GM12878 (cell line): ENCODE results near the gene KCTD19. TPM values are rescaled to one million over a fixed set of nuclear protein-coding genes. Genes with fewer than 3 reads are reported as not detected.

Source experiments
- ATAC-seq: fragments of 200-7000 bp; cut with Tn5 transposase; 3 replicates; pipeline ENCODE4 v1.9.1; 2020; ENCODE audit warnings: mild to moderate bottlenecking, moderate library complexity
- BruUV-seq: library from RNA; stranded (reverse); fragments of 400-500 nt; replicated peaks from 2 replicates; lab custom pipeline; 2021; lab: Mats Ljungman, UMichigan
- CTCF ChIA-PET: fragments of 300-600 bp; sonication (Branson Sonifier 250); formaldehyde crosslinking; extraction: SDS; loops from one replicate; lab custom pipeline; 2021; ENCODE audit warnings: inconsistent platforms; lab: Yijun Ruan, JAX
- POLR2A ChIA-PET: fragments of 350-600 bp; formaldehyde crosslinking; extraction: SDS; loops from one replicate; lab custom pipeline; 2021; ENCODE audit warnings: inconsistent platforms; lab: Charles Lee
- RAD21 ChIA-PET: fragments of 300-600 bp; sonication (Branson Sonifier 250); formaldehyde crosslinking; loops from one replicate; lab custom pipeline; 2023; ENCODE audit warnings: antibody characterized with exemption; ENCODE audit not compliant: unreplicated experiment; lab: Charles Lee
- SMC1A ChIA-PET: fragments of 300-600 bp; sonication (Branson Sonifier 250); formaldehyde crosslinking; loops from one replicate; lab custom pipeline; 2023; ENCODE audit not compliant: unreplicated experiment, uncharacterized antibody; lab: Charles Lee
- DNase-seq: peaks from one replicate; pipeline ENCODE4 v3.0.0-alpha.2; 2011; ENCODE audit warnings: low read depth, low spot score
- FAIRE-seq: peaks from 3 replicates; lab custom pipeline; 2011; peaks lifted over from hg19 to GRCh38; lab: Jason Lieb, UNC
- H2AFZ ChIP-seq: 2 replicates; pipeline ENCODE4 v1.6.0; 2011; ENCODE audit warnings: low read depth, low read length, control low read depth; ENCODE audit not compliant: control insufficient read depth
- H3K27ac ChIP-seq: 2 replicates; pipeline ENCODE4 v1.5.1; 2011; ENCODE audit warnings: control low read depth; ENCODE audit not compliant: control insufficient read depth, insufficient read depth
- H3K27me3 ChIP-seq, 2 experiments: replicated peaks in 1 of 2; 2 replicates each; pipeline versions ENCODE4 v1.6.0 to v1.6.1; 2011; ENCODE audit warnings: low read length in 1 of 2; ENCODE audit not compliant: control insufficient read depth in 2 of 2, insufficient read depth in 2 of 2
- H3K36me3 ChIP-seq, 2 experiments: 2 replicates each; pipeline ENCODE4 v1.5.1; 2011; ENCODE audit warnings: low read length in 1 of 2; ENCODE audit not compliant: control insufficient read depth in 2 of 2, insufficient read depth in 2 of 2
- H3K4me1 ChIP-seq: 2 replicates; pipeline ENCODE4 v1.6.1; 2011; ENCODE audit warnings: mild to moderate bottlenecking, low read length, moderate library complexity, mixed read lengths; ENCODE audit not compliant: control insufficient read depth, insufficient read depth
- H3K4me2 ChIP-seq: 2 replicates; pipeline ENCODE4 v1.6.0; 2011; ENCODE audit warnings: control low read depth; ENCODE audit not compliant: control insufficient read depth, insufficient read depth
- H3K4me3 ChIP-seq: fragments of 200-600 bp; sonication (generic); 2 replicates; pipeline ENCODE4 v1.5.1; 2016
- H3K79me2 ChIP-seq: 2 replicates; pipeline ENCODE4 v1.6.0; 2011; ENCODE audit warnings: low read length; ENCODE audit not compliant: control insufficient read depth, insufficient read depth
- H3K9ac ChIP-seq: 2 replicates; pipeline ENCODE4 v1.8.0; 2011; ENCODE audit warnings: low read length, control low read depth, mixed read lengths; ENCODE audit not compliant: control insufficient read depth, insufficient read depth
- H3K9me3 ChIP-seq: replicated peaks from 3 replicates; pipeline ENCODE4 v1.5.1; 2011; ENCODE audit warnings: mild to moderate bottlenecking, low read length; ENCODE audit not compliant: control insufficient read depth, insufficient read depth
- H4K20me1 ChIP-seq: 2 replicates; pipeline ENCODE4 v1.6.0; 2011; ENCODE audit not compliant: control insufficient read depth, insufficient read depth
- CBFB ChIP-seq: IDR thresholded peaks from 2 replicates; pipeline ENCODE4 v1.6.1; 2016; ENCODE audit warnings: antibody characterized with exemption, low read depth
- CREB1 ChIP-seq: IDR thresholded peaks from 2 replicates; pipeline ENCODE4 v1.6.1; 2012; ENCODE audit warnings: low read depth, mild to moderate bottlenecking, inconsistent platforms
- FOXK2 ChIP-seq: fragments of 450-650 bp; IDR thresholded peaks from 2 replicates; pipeline ENCODE4 v1.6.1; 2017; ENCODE audit warnings: mild to moderate bottlenecking, moderate library complexity
- PAX8 ChIP-seq: fragments of 450-650 bp; IDR thresholded peaks from 2 replicates; pipeline ENCODE4 v1.6.1; 2017; ENCODE audit warnings: mild to moderate bottlenecking, moderate library complexity
- POLR2AphosphoS2 ChIP-seq: IDR thresholded peaks from 2 replicates; pipeline ENCODE4 v1.6.1; 2011; ENCODE audit warnings: low read depth, mild to moderate bottlenecking, low read length, improper control_type of control experiment, moderate library complexity
- TARDBP ChIP-seq: IDR thresholded peaks from 2 replicates; pipeline ENCODE4 v1.6.1; 2016; ENCODE audit warnings: borderline replicate concordance
- TCF7 ChIP-seq: IDR thresholded peaks from 2 replicates; pipeline ENCODE4 v1.6.1; 2014; ENCODE audit warnings: antibody characterized with exemption, borderline replicate concordance
- WGBS: methylation state at CpG from one replicate; pipeline ENCODE4 v1.1.6; 2016; ENCODE audit warnings: low lambda C conversion rate; ENCODE audit not compliant: insufficient replicate concordance, insufficient coverage; ENCODE audit errors: missing lambda C conversion rate; 5-methylcytosine and 5-hydroxymethylcytosine counted together
- in situ Hi-C: fragments of 300-500 bp; cut with MboI; formaldehyde crosslinking; loops from 9 replicates; pipeline ENCODE4 v1.14.3; 2018; ENCODE audit warnings: mixed read lengths
- intact Hi-C: fragments of 100-400 bp; cut with micrococcal nuclease; formaldehyde crosslinking; loops from one replicate; pipeline ENCODE4 v1.14.2; 2022; ENCODE audit not compliant: unreplicated experiment
- polyA plus RNA-seq, 11 experiments: library from polyadenylated mRNA; depleted of rRNA in 4 of 11; unstranded in 6 of 11; stranded (reverse) in 5 of 11; fragments of >200 nt; fragmentation: Nextera tagmentation in 4 of 11; fragmentation: Illumina TruSeq in 1 of 11; extraction: Ambion mirVana in 4 of 11; extraction: Trizol in 1 of 11; gene quantifications; 1 replicate in 1 of 11; 2 replicates in 10 of 11; pipeline versions ENCODE4 v1.2.1 to v1.2.3, GENCODE V29; 2011 to 2016; ENCODE audit warnings: inconsistent platforms in 2 of 11, missing spikeins in 2 of 11, low read depth in 1 of 11
- total RNA-seq, 4 experiments: library from RNA; depleted of rRNA in 3 of 4; stranded (reverse); fragments of >200 nt in 3 of 4; fragmentation: Illumina TruSeq in 1 of 4; extraction: Trizol in 1 of 4; gene quantifications; 2 replicates each; pipeline versions ENCODE4 v1.2.1 to v1.2.3, GENCODE V29; 2013 to 2021
- TF ChIP-seq, protein P1 (sequence below): IDR thresholded peaks from 2 replicates; pipeline ENCODE4 v1.6.1; 2012; ENCODE audit warnings: mild to moderate bottlenecking, low read depth, low read length
- TF ChIP-seq, protein P2 (sequence below): fragments of 450-650 bp; conservative IDR thresholded peaks from 2 replicates; pipeline ENCODE4 v1.6.1; 2017; ENCODE audit warnings: mild to moderate bottlenecking, moderate library complexity

Gene KCTD19
- total and polyA plus RNA-seq, 10 of the 15 experiments (the other 5 are each of a cell fraction or from before 2014, with no cell fraction given) = 1.6 to 8.9 (median 3.9) TPM

DNA sequence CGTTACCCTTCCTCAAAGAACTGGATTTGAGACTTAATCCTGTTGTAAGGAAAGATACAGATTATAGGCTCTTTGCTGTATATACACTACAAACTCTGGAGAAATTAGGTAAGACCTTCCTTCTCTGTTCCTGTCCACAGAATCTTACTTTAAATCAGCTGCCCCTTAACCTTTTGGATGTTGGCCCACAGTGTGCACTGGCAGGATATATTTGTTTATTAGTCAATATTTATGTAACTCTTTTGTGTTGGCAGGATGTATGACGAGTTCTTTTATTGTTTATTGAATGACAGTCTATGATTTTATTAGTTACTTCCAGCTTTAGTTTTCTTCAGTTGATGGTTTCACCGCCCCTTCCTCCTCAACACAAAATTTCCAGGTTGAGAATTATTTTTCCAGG lies 19.8 kb upstream of the KCTD19 start:
- ChIA-PET RAD21 (interaction anchor here (2.8 kb wide), 1 partner anchor 86 kb away, joined by 7 read pairs; no protein-coding TSS in a partner anchor), CTCF (interaction anchor here (1.0 to 1.2 kb wide), 3 partner anchors 11 to 86 kb away, joined by 4 read pairs; no protein-coding TSS in a partner anchor), POLR2A (interaction anchor here (0.6 kb wide), 1 partner anchor 253 kb away, joined by 5 read pairs; no protein-coding TSS in a partner anchor), SMC1A (interaction anchor here (1.2 to 1.6 kb wide), 2 partner anchors 18 to 33 kb away, joined by 3 to 4 read pairs; no protein-coding TSS in a partner anchor)
- H3K4me3 ChIP-seq = no peak overlapping the region
- no peaks in the 10 kb centered on the region for H3K27me3 ChIP-seq
- 50% methylated on average over 3 of the region's 3 CpGs for WGBS
- ATAC-seq = no peak
- H3K27ac ChIP-seq = no peak overlapping the region
- no peaks in the 10 kb centered on the region for H3K4me1 ChIP-seq
- no peaks in the 10 kb centered on the region for H3K79me2 ChIP-seq
- BruUV-seq = no TSS peak
- no peak for TF ChIP-seq POLR2AphosphoS2
- TF ChIP-seq TARDBP = no peak
- no peak for TF ChIP-seq CREB1
- TF ChIP-seq PAX8 = no peak
- TF ChIP-seq, protein P1, sequence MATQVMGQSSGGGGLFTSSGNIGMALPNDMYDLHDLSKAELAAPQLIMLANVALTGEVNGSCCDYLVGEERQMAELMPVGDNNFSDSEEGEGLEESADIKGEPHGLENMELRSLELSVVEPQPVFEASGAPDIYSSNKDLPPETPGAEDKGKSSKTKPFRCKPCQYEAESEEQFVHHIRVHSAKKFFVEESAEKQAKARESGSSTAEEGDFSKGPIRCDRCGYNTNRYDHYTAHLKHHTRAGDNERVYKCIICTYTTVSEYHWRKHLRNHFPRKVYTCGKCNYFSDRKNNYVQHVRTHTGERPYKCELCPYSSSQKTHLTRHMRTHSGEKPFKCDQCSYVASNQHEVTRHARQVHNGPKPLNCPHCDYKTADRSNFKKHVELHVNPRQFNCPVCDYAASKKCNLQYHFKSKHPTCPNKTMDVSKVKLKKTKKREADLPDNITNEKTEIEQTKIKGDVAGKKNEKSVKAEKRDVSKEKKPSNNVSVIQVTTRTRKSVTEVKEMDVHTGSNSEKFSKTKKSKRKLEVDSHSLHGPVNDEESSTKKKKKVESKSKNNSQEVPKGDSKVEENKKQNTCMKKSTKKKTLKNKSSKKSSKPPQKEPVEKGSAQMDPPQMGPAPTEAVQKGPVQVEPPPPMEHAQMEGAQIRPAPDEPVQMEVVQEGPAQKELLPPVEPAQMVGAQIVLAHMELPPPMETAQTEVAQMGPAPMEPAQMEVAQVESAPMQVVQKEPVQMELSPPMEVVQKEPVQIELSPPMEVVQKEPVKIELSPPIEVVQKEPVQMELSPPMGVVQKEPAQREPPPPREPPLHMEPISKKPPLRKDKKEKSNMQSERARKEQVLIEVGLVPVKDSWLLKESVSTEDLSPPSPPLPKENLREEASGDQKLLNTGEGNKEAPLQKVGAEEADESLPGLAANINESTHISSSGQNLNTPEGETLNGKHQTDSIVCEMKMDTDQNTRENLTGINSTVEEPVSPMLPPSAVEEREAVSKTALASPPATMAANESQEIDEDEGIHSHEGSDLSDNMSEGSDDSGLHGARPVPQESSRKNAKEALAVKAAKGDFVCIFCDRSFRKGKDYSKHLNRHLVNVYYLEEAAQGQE = no peak
- no peak for TF ChIP-seq TCF7
- TF ChIP-seq FOXK2 = no peak
- TF ChIP-seq, protein P2, sequence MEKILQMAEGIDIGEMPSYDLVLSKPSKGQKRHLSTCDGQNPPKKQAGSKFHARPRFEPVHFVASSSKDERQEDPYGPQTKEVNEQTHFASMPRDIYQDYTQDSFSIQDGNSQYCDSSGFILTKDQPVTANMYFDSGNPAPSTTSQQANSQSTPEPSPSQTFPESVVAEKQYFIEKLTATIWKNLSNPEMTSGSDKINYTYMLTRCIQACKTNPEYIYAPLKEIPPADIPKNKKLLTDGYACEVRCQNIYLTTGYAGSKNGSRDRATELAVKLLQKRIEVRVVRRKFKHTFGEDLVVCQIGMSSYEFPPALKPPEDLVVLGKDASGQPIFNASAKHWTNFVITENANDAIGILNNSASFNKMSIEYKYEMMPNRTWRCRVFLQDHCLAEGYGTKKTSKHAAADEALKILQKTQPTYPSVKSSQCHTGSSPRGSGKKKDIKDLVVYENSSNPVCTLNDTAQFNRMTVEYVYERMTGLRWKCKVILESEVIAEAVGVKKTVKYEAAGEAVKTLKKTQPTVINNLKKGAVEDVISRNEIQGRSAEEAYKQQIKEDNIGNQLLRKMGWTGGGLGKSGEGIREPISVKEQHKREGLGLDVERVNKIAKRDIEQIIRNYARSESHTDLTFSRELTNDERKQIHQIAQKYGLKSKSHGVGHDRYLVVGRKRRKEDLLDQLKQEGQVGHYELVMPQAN = no peak
- TF ChIP-seq CBFB = no peak
- no peaks in the 10 kb centered on the region for H3K36me3 ChIP-seq
- H3K9ac ChIP-seq = no peak overlapping the region
- no peak for FAIRE-seq
- no peak for DNase-seq
- H2AFZ ChIP-seq = no peak overlapping the region
- H3K9me3 ChIP-seq = no peaks in the 10 kb centered on the region
- in situ Hi-C loops (no loop called here), intact Hi-C loops (loop anchor here (5.0 kb wide), 1 partner anchor 121 kb away; no protein-coding TSS in a partner anchor)
- H4K20me1 ChIP-seq = no peaks in the 10 kb centered on the region
- no peak overlapping the region for H3K4me2 ChIP-seq
